ENCODE results near the gene FAM131A.
"Not testable (repeated sequence)": the region's sequence is repeated elsewhere in the genome, so short reads cannot be mapped to it uniquely, and the experiment has no call there.

FAM131A gene

DNA sequence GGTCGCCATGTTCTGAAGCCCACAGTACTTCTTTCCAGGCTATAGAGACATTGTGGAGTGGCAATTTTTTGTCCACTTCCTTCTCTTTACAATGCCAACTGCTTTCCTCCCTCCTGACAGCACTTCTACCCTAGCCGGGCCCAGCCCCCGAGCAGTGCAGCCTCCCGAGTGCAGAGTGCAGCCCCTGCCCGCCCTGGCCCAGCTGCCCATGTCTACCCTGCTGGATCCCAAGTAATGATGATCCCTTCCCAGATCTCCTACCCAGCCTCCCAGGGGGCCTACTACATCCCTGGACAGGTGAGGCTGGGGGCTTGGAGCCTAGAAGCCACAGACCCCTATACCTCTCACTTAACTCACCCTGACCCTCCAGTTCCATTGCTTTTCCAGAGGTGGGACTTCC, 20.2 kb upstream of the FAM131A start:
- DNase-seq: no peak

DNA sequence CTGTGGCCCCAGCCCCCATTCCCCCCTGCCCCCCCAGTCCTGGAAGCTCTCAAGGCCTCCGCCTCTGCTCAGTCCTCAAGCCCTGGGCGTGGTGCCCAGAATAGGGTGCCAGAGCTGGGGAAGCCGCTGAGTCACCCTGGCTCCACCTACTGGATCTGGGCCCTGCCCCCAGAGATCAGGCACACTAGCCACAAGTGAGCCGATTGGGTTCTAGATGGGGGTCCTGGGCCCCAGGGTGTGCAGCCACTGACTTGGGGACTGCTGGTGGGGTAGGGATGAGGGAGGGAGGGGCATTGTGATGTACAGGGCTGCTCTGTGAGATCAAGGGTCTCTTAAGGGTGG, 17.3 kb upstream of the FAM131A start:
- no peak for DNase-seq

DNA sequence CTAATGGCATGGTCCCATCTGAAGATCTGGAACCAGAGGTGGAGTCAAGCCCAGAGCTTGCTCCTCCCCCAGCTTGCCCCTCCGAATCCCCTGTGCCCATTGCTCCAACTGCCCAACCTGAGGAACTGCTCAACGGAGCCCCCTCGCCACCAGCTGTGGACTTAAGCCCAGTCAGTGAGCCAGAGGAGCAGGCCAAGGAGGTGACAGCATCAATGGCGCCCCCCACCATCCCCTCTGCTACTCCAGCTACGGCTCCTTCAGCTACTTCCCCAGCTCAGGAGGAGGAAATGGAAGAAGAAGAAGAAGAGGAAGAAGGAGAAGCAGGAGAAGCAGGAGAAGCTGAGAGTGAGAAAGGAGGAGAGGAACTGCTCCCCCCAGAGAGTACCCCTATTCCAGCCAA, 15.7 kb upstream of the FAM131A start:
- no peak for DNase-seq

DNA sequence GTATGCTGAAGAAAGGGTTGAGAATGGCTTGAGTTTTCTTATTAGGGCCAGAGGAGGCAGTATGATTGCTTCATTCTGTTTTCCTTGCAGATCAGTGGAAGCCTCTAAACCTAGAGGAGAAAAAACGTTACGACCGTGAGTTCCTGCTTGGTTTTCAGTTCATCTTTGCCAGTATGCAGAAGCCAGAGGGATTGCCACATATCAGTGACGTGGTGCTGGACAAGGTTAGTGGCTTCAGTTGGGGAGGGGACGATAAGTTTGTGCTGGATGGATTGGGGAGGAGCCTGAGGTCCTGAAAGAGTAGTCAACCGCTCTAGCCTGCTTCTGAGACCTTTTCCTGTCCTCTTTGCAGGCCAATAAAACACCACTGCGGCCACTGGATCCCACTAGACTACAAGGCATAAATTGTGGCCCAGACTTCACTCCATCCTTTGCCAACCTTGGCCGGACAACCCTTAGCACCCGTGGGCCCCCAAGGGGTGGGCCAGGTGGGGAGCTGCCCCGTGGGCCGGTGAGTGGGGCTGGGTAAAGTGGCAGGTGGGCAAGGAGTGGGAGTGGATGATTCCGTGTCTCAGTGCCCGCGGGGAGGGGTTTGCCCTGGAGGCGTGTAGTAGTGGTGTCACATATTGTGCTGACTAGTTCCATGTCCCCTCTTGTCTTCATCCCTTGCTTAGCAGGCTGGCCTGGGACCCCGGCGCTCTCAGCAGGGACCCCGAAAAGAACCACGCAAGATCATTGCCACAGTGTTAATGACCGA, 14.5 kb upstream of the FAM131A start:
- DNase-seq: no peak

DNA sequence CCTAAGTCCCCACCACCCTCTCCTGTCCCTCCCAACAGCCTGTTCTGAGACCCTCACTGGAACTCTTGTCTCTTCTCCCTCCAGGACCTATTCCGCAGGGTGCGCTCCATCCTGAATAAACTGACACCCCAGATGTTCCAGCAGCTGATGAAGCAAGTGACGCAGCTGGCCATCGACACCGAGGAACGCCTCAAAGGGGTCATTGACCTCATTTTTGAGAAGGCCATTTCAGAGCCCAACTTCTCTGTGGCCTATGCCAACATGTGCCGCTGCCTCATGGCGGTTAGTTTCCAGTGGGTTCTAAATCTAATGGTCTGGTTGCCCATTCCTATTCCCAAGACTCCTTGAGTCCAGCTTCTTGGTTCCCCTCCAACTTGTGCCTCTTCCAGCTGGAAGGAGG, 13.7 kb upstream of the FAM131A start:
- no peak for DNase-seq

DNA sequence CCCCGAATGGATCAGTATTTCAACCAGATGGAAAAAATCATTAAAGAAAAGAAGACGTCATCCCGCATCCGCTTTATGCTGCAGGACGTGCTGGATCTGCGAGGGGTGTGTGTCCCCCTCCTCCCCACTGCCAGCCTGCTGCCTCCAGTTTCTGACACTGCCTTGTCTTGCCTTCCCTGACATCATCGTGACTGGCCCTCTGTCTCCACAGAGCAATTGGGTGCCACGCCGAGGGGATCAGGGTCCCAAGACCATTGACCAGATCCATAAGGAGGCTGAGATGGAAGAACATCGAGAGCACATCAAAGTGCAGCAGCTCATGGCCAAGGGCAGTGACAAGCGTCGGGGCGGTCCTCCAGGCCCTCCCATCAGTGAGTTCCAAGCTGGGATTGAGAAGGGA, 12.1 kb upstream of the FAM131A start:
- no peak for DNase-seq

DNA sequence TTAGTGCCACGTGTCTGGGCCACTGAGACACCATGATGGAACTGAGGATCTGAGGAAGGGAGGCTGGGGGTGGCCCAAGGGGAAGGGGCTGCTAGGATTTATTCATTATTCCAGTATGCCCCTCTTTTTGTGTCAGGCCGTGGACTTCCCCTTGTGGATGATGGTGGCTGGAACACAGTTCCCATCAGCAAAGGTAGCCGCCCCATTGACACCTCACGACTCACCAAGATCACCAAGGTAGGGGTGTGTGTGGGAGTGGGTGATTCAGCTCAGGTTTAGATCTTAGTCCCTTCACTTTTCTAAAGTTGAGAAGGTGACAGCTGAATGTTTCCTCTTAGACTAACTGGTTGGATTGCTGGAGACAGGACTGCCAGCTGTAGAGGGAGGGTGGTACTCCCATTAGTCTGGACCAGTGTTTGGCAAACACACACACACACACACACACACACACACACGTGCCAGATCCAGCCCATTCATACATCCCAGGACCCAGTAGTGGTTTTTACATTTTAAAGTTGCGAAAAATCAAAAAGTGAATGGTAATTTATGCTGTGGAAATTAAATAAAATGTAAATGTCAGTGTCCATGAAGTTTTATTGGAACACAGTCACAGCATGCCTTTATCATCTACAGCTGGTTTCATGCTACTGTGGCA, 11.6 kb upstream of the FAM131A start:
- no peak for DNase-seq

DNA sequence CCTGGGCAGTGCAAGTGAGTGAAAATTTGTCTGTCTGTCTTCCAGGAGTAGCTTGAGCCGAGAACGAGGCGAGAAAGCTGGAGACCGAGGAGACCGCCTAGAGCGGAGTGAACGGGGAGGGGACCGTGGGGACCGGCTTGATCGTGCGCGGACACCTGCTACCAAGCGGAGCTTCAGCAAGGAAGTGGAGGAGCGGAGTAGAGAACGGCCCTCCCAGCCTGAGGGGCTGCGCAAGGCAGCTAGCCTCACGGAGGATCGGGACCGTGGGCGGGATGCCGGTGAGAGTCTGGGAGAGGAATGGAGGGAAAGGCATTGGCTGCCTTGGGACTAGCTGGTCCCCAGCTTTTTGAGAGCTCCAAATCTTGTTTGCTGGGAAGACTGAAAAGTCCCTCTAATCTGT, 10.2 kb upstream of the FAM131A start:
- DNase-seq: no peak

DNA sequence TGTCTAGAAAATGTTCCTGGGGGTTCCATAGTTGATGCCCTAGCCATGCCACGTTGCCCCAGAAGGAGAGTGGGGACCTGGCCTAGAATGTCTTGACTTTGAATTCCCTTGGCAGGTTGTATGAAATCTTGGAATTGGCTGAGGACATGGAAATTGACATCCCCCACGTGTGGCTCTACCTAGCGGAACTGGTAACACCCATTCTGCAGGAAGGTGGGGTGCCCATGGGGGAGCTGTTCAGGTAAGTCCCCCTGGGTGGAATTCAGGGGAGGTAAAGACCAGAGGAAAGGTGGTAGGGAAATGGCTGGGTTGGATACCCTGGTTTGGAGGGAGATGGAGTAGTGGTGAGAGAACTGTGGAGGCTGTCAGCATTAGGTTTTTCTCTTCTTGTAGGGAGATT, 8.9 kb upstream of the FAM131A start:
- DNase-seq: no peak

DNA sequence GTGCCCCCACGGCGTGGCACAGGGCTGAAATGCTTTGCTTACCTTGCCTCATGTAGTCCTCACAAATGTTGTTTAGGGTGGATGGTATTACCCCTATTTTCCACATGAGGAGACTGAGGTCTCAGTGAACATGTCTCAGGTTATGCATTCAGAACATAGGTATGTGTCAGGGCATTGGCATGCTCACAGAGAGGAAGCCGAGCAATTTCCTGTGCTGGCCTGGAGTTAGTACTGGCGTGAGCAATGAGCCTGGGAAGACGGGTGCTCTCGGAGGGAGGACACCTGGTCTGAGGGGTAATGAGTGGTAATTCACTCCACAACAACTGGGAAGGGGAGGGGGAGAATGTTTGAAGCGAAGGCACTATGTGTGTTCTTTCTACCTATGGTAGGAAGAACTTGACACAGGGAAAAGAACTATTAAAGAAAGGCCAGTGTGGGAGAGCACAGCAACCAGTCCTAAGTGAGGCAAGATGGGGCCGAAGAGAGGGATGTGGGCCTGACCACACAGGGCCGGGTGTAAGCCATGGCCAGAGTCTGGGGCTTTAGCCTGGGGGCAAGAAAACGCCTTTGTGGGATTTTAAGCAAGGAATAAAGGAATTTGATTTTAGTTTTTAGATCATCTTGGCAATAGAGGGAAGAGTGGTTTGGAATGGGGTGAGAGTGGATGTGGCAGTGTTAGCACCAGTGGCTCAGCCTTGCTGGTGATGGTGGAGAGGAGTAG, 4.9 kb upstream of the FAM131A start:
- no peak for DNase-seq

DNA sequence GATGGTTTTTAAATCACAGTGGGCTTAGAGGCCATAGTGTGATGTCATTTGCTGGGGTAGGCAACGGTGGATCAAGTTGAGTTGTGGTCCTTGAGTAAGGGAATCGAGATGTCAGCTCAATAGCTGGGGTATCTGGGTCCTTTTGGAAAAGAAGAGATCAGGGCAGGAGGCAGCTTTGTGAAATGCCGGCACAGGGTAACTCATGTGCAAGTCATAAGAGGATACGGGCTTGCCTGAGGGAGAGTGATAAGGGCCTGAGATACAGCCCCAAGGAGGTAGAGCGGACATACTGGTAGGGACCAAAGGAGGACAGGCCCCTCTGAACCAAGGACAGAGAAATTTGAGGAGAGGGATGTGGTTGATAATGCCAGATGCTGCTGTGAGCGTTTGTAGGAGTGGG, 4.2 kb upstream of the FAM131A start:
- no peak for DNase-seq

DNA sequence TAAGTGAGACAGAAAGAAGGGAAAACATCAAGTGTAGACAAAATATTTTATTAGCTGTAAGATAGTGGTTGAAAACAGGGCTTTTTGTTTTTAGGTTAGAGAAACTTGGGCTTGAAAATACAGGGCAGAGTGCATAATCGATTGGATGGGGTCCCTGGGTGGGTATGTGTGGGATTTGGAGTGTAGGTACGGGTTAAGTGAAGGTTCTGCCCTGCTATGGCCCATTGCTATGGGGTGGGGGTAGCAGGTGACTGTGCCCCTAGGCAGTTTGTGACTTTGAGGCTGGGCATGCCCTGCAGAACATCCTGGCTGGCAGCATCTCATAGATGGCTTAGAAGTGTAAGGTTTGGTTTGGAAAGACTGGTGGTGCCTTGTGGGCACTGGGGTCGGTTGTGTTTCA, 3.7 kb upstream of the FAM131A start:
- no peak for DNase-seq

DNA sequence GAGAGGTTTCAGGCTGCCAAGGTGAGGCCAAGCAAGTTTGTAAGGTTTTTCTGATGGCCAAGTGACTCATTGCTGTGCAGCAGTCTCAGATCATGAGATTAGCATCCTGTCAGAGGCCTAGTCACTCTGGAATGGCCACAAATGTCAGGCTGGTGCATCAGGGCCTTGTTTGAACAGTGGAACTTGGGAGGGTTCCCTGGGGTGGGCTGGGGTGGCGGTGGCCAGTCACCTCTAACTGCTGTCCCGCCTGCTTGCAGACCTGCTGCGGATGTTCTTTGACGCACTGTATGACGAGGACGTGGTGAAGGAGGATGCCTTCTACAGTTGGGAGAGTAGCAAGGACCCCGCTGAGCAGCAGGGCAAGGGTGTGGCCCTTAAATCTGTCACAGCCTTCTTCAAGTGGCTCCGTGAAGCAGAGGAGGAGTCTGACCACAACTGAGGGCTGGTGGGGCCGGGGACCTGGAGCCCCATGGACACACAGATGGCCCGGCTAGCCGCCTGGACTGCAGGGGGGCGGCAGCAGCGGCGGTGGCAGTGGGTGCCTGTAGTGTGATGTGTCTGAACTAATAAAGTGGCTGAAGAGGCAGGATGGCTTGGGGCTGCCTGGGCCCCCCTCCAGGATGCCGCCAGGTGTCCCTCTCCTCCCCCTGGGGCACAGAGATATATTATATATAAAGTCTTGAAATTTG, 2.8 kb upstream of the FAM131A start:
- DNase-seq: peak; percentile 77

DNA sequence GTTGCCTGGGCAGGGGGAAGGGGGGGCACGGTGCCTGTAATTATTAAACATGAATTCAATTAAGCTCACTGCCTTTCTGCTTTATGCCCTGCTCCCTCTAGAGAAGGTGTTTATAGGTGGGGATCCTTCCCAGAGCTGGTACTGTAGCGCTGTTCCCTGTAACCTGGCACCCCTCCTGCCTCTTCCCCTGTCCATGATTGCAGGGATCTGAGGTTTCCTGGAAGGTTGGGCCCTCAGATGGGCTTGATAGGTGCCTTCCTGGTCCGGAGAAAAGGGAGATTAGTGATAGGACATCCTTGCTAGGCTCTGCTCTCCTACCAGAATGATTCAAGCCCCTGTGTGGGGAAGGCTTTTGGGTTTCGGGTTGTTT, 2.1 kb upstream of the FAM131A start:
- DNase-seq: no peak

DNA sequence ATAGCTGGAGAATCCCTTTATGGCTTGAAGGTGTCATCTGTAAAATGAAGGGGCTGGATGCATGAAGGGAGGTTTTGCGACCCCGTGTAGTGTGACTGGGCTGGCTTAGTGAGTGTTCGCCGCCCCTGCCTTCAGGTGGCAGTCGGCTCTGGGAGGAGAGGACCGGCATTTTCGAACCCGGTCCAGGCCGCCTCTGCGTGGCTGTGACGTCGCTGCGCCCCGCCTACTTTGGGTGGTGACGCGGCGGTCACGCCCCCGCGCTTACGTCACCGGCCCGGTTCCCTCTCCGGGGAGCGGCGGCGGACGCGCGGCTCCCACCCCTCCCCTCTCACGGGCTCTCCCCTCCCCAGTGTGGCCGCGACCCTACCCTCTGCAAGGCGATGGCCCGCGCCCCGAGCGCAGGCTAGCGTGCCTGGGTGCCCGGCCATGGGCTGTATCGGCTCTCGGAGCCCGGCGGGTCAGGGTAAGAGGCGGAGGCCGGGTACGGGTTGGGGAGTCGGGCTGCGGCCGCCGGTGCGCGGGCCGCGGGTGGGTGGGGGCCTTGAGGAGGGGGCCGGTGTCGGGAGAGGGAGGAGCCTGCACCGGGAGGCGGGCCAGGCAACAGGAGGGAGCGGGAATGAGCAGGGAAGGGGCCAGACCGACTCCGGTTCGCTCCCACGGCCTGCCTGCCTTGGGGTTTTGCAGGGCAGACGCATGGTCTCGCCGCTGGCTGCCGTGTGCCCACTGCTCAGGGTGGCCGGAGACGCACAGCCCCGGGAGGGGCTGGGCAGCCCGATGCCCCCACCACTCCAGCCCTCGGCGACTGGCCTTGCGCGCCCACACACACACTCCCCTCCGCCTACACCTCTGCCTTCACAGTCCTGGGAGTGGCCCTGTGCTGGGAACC, 1.5 kb upstream of the FAM131A start:
- DNase-seq: peak; percentile 99

DNA sequence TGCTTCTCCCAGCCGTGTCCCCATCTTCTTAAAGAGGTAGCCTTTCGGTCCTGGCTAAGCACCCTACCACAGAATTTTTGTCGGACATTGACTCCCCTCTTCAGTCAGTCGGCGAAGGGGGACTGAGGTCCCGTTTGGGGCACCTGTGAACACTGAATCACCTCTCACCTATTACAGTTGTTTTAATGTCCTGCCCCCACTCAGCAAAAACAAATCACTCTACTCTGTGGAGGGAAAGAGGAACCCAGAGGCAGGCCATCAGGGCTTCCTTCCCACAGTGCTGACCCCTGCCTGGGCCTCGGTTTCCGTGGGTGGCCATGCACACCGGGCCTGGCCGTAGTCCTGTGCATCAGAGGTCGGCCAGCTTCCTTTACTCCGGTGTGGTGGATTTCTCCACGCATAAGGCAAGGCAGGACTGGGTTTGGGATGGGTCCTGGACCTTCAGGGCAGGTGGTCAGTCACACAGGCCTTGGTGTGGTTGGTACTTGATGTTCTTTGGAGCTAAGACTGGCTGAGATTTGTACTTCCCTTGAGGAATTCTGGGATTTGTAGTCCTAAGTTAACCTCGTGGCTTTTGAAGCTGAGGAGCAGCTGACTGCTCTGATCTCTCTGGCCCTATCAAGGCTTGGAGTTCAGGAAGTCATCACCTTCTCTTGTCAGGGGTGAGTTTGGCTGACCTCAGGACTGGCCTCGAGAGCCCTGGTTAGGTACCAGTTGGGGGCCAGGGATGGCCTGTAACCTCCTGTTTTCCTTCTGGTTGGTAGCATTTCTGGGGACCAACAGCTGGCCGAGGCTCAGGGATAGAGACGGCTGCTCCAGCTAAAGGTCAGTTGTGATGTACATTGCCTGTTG, 627 bp upstream of the FAM131A start:
- no peak for DNase-seq

DNA sequence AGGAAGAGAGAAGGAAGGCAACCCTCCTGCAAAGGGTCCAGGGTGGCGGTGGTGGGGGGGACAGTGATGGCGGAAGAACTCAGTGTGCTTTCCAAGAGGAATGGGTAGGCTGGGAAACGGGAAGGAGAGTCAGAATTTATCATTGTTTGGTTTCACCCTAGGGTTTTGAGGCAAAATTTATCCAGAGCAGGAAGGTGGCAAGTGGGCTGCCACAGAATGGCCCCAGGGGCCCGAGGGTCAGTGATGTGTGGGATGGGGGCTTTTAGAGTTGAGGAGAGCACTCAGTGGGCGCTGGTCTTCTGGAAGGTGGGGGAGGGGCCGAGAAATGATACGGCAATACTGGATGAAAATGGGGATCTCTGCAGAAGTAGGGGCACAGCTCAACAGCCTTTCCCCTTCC, 581 bp downstream of the FAM131A start:
- DNase-seq: no peak

DNA sequence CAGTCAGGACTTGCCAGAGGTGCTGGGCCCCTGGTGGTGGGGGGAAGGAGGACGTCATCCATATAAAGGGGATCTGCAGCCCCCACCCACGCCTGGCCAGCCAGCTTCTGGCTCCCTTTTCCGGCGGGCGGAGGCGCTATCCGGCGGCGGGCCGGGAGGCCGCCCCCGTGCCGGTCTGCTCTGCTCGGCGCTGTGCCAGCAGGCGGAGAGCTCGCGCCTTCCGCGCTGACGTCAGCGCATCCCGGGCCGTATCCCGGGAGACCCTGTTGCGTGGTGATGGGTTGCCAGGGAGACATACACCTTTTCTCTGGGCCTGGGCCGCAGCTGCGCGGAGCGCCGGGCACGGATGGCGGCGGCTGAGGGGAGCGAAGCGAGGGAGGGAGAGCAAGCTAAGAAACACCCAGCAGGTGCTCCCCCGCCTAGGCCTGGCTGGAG, 1.1 kb downstream of the FAM131A start:
- DNase-seq: no peak

DNA sequence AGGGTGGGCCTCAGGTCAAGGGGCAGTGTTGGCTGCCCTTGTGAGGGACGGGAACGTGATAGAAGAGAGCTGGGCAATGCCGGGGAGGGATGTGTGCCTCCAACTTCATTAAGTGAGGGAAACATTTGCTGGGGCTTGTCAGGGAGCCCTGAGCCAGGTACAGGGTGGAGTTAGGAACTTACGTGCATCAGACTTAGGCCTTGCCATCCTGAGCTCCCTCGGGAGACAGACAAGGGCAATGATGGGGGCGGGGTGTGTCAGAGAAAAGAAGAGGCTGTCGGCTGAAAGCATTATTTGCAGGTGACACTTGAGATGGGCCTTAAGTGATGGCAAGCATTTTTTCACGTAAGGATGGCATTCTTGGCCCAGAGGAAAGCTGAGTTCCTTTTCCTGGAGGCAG, 1.6 kb downstream of the FAM131A start:
- DNase-seq: no peak

DNA sequence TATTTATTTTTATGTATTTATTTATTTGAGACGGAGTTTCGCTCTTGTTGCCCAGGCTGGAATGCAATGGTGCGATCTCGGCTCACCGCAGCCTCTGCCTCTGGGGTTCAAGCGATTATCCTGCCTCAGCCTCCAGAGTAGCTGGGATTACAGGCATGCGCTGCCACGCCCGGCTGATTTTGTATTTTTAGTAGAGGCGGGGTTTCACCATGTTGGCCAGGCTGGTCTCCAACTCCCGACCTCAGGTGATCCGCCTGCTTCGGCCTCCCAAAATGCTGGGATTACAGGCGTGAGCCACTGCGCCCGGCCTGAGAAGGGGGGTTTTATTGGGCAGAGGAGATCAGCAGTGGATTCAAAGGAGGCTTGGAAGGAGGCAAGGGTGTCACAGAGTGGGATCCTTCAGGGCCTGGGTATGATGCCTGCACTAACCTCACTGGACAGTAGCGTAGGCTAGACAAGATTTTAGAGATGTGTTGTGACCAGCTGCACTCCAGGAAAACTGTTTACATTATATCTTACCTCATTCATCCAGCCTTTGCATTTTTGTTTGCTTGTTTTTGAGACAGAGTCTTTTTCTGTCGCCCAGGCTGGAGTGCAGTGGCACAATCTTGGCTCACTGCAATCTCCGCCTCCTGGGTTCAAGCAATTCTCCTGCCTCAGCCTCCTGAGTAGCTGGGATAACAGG, 2.2 kb downstream of the FAM131A start:
- DNase-seq: not testable (repeated sequence)

DNA sequence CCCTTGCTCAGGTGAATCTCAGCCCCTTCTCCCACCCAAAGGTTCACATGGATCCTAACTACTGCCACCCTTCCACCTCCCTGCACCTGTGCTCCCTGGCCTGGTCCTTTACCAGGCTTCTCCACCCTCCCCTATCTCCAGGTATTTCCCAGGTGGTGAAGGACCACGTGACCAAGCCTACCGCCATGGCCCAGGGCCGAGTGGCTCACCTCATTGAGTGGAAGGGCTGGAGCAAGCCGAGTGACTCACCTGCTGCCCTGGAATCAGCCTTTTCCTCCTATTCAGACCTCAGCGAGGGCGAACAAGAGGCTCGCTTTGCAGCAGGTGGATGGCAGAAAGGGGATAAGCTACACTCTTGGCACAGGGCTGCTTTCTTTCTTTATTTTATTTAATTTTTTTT, 4.5 kb downstream of the FAM131A start:
- no peak for DNase-seq
